Caco-2 (cell line): ENCODE data around the gene USF2. TPM values are rescaled to one million over a fixed set of nuclear protein-coding genes. Genes with fewer than 3 reads are reported as not detected.
"Not testable (repeated sequence)": the region's sequence is repeated elsewhere in the genome, so short reads cannot be mapped to it uniquely, and the experiment has no call there.

Experiments used
- BruUV-seq: library from RNA; stranded (reverse); fragments of 400-500 nt; replicated peaks from 2 replicates; lab custom pipeline; 2021; lab: Mats Ljungman, UMichigan
- CTCF ChIA-PET: fragments of 300-600 bp; sonication (Branson Sonifier 250); formaldehyde crosslinking; loops from one replicate; lab custom pipeline; 2022; ENCODE audit warnings: antibody characterized with exemption; lab: Charles Lee
- POLR2A ChIA-PET: fragments of 300-600 bp; sonication (Branson Sonifier 250); formaldehyde crosslinking; loops from one replicate; lab custom pipeline; 2022; ENCODE audit warnings: antibody characterized with exemption; lab: Charles Lee
- DNase-seq, 2 experiments: peaks; one replicate each; pipeline versions ENCODE4 v3.0.0 to v3.0.0-alpha.2; 2020 to 2022
- H3K27me3 ChIP-seq: replicated peaks from 2 replicates; pipeline ENCODE4 v1.6.0; 2011; ENCODE audit warnings: low read length; ENCODE audit not compliant: control insufficient read depth, insufficient read depth
- H3K36me3 ChIP-seq: 2 replicates; pipeline ENCODE4 v1.5.1; 2011; ENCODE audit warnings: low read length; ENCODE audit not compliant: control insufficient read depth, insufficient read depth
- H3K4me1 ChIP-seq: fragments of 250-450 bp; sonication (Bioruptor Pico); 2 replicates; pipeline ENCODE4 v1.5.1; 2020; ENCODE audit warnings: mild to moderate bottlenecking
- H3K4me3 ChIP-seq: 2 replicates; pipeline ENCODE4 v1.5.1; 2011; ENCODE audit warnings: low read depth, mild to moderate bottlenecking, control low read depth, low read length
- H3K9me3 ChIP-seq: fragments of 250-450 bp; sonication (Bioruptor Pico); 2 replicates; pipeline ENCODE4 v1.5.1; 2020; ENCODE audit warnings: mild to moderate bottlenecking, moderate library complexity
- H3K27ac Mint-ChIP-seq: one replicate; pipeline ENCODE4 v1.8.0; 2022; ENCODE audit warnings: mixed read lengths; ENCODE audit not compliant: unreplicated experiment
- H3K27me3 Mint-ChIP-seq: one replicate; pipeline ENCODE4 v1.8.0; 2022; ENCODE audit warnings: mixed read lengths; ENCODE audit not compliant: insufficient read depth, unreplicated experiment
- H3K36me3 Mint-ChIP-seq: one replicate; pipeline ENCODE4 v1.8.0; 2022; ENCODE audit warnings: mild to moderate bottlenecking, mixed read lengths; ENCODE audit not compliant: insufficient read depth, unreplicated experiment
- H3K4me1 Mint-ChIP-seq: one replicate; pipeline ENCODE4 v1.8.0; 2022; ENCODE audit warnings: low read depth, mixed read lengths; ENCODE audit not compliant: unreplicated experiment
- H3K4me3 Mint-ChIP-seq: one replicate; pipeline ENCODE4 v1.8.0; 2022; ENCODE audit warnings: mild to moderate bottlenecking, moderate library complexity, mixed read lengths; ENCODE audit not compliant: unreplicated experiment
- H3K9me3 Mint-ChIP-seq: one replicate; pipeline ENCODE4 v1.8.0; 2022; ENCODE audit warnings: mixed read lengths; ENCODE audit not compliant: unreplicated experiment
- CTCF ChIP-seq, 2 experiments: fragments of 200-600 bp in 1 of 2; IDR thresholded peaks; 1 replicate in 1 of 2; 2 replicates in 1 of 2; pipeline versions ENCODE4 v1.5.1 to v1.8.0; 2011 to 2022; ENCODE audit warnings: antibody characterized with exemption in 1 of 2, control low read depth in 1 of 2, inconsistent platforms in 1 of 2, low read depth in 1 of 2, low read length in 1 of 2, mild to moderate bottlenecking in 1 of 2, moderate library complexity in 1 of 2; ENCODE audit not compliant: insufficient read depth in 1 of 2, severe bottlenecking in 1 of 2, unreplicated experiment in 1 of 2
- intact Hi-C: fragments of 100-400 bp; cut with micrococcal nuclease; formaldehyde crosslinking; loops from one replicate; pipeline ENCODE4 v1.10.0; 2022; ENCODE audit not compliant: unreplicated experiment
- total RNA-seq: library from RNA; stranded (reverse); gene quantifications from 2 replicates; pipeline ENCODE4 v1.2.3, GENCODE V29; 2022

Gene USF2
- total RNA-seq, 1 experiment from 2014 or later: 105 TPM

GRCh38 chr19:35281303-35281702, 12.5 kb downstream of the USF2 start:
- no peaks in the 10 kb centered on the region for H3K9me3 Mint-ChIP-seq
- H3K4me3 ChIP-seq: no peak overlapping the region
- peaks cover 4% of the 10 kb centered on the region for H3K27me3 Mint-ChIP-seq
- H3K27me3 ChIP-seq: no peaks in the 10 kb centered on the region
- intact Hi-C loops: no loop called here
- TF ChIP-seq CTCF (IDR thresholded peaks at IDR 0.05; ENCODE audit: insufficient read depth in 1 of 2, low read depth in 1 of 2, low read length in 1 of 2, severe bottlenecking in 1 of 2, unreplicated experiment in 1 of 2): no peak
- ChIA-PET POLR2A (no interaction called here), CTCF (interaction anchor here (0.6 to 2.8 kb wide), 2 partner anchors 12 to 482 kb away, joined by 4 to 10 read pairs; no protein-coding TSS in a partner anchor)
- H3K9me3 ChIP-seq: no peaks in the 10 kb centered on the region
- BruUV-seq: no TSS peak
- H3K4me3 Mint-ChIP-seq: no peak overlapping the region
- DNase-seq: no peak
- peaks cover 27% of the 10 kb centered on the region for H3K36me3 Mint-ChIP-seq
- H3K4me1 Mint-ChIP-seq: peaks cover 8% of the 10 kb centered on the region
- H3K27ac Mint-ChIP-seq: no peak overlapping the region
- no peaks in the 10 kb centered on the region for H3K4me1 ChIP-seq
- H3K36me3 ChIP-seq: no peaks in the 10 kb centered on the region

GRCh38 chr19:35284153-35285094, 15.7 kb downstream of the USF2 start:
- H3K4me3 Mint-ChIP-seq: no peak overlapping the region
- H3K4me3 ChIP-seq: no peak overlapping the region
- intact Hi-C loops: no loop called here
- H3K9me3 Mint-ChIP-seq: no peaks in the 10 kb centered on the region
- POLR2A ChIA-PET: no interaction called here
- H3K9me3 ChIP-seq: no peaks in the 10 kb centered on the region
- no peak for DNase-seq
- H3K36me3 Mint-ChIP-seq: peaks cover 13% of the 10 kb centered on the region
- no TSS peak for BruUV-seq
- H3K4me1 Mint-ChIP-seq: peaks cover 8% of the 10 kb centered on the region
- TF ChIP-seq CTCF (IDR thresholded peaks at IDR 0.05; ENCODE audit: insufficient read depth in 1 of 2, low read depth in 1 of 2, low read length in 1 of 2, severe bottlenecking in 1 of 2, unreplicated experiment in 1 of 2): no peak
- H3K27ac Mint-ChIP-seq: no peak overlapping the region
- CTCF ChIA-PET: interaction anchor here (0.6 kb wide), 2 partner anchors 20 to 136 kb away, joined by 3 to 7 read pairs; no protein-coding TSS in a partner anchor
- no peaks in the 10 kb centered on the region; the same call in 1 of the 2 replicates for H3K27me3 ChIP-seq
- peaks cover 4% of the 10 kb centered on the region for H3K27me3 Mint-ChIP-seq
- no peaks in the 10 kb centered on the region for H3K4me1 ChIP-seq
- no peaks in the 10 kb centered on the region for H3K36me3 ChIP-seq

GRCh38 chr19:35285095-35285449, 16.3 kb downstream of the USF2 start:
- Mint-ChIP-seq H3K4me3 (no peak overlapping the region), H3K27ac (no peak overlapping the region), H3K4me1 (peaks cover 8% of the 10 kb centered on the region), H3K36me3 (peaks cover 13% of the 10 kb centered on the region), H3K9me3 (no peaks in the 10 kb centered on the region), H3K27me3 (peaks cover 4% of the 10 kb centered on the region)
- H3K27me3 ChIP-seq: no peaks in the 10 kb centered on the region; the same call in 1 of the 2 replicates
- no peaks in the 10 kb centered on the region for H3K4me1 ChIP-seq
- CTCF ChIA-PET: interaction anchor here (0.6 kb wide), 1 partner anchor 136 kb away, joined by 3 read pairs; no protein-coding TSS in a partner anchor
- H3K36me3 ChIP-seq: no peaks in the 10 kb centered on the region
- intact Hi-C loops: no loop called here
- no peak overlapping the region for H3K4me3 ChIP-seq
- no peaks in the 10 kb centered on the region for H3K9me3 ChIP-seq
- POLR2A ChIA-PET: no interaction called here
- BruUV-seq: no TSS peak
- no peak for TF ChIP-seq CTCF (IDR thresholded peaks at IDR 0.05; ENCODE audit: insufficient read depth in 1 of 2, low read depth in 1 of 2, low read length in 1 of 2, severe bottlenecking in 1 of 2, unreplicated experiment in 1 of 2)
- DNase-seq: no peak

- H3K4me3 Mint-ChIP-seq, POLR2A ChIA-PET, H3K27me3 Mint-ChIP-seq, H3K9me3 ChIP-seq, CTCF ChIA-PET, H3K36me3 ChIP-seq, BruUV-seq, H3K9me3 Mint-ChIP-seq, H3K27ac Mint-ChIP-seq, H3K4me1 ChIP-seq, DNase-seq, intact Hi-C loops, H3K4me1 Mint-ChIP-seq, H3K4me3 ChIP-seq, H3K27me3 ChIP-seq: not testable (repeated sequence)
- H3K36me3 Mint-ChIP-seq: peaks cover 13% of the 10 kb centered on the region
Observed at GRCh38 chr19:35285465-35285864, 16.7 kb downstream of the USF2 start.
